ENCODE results near the gene DHRS1.
A peak's percentile ranks its signal among the peaks of the same experiment; 100 is the strongest.
"Not testable (repeated sequence)": the region's sequence is repeated elsewhere in the genome, so short reads cannot be mapped to it uniquely, and the experiment has no call there.

The DHRS1 gene

DNA sequence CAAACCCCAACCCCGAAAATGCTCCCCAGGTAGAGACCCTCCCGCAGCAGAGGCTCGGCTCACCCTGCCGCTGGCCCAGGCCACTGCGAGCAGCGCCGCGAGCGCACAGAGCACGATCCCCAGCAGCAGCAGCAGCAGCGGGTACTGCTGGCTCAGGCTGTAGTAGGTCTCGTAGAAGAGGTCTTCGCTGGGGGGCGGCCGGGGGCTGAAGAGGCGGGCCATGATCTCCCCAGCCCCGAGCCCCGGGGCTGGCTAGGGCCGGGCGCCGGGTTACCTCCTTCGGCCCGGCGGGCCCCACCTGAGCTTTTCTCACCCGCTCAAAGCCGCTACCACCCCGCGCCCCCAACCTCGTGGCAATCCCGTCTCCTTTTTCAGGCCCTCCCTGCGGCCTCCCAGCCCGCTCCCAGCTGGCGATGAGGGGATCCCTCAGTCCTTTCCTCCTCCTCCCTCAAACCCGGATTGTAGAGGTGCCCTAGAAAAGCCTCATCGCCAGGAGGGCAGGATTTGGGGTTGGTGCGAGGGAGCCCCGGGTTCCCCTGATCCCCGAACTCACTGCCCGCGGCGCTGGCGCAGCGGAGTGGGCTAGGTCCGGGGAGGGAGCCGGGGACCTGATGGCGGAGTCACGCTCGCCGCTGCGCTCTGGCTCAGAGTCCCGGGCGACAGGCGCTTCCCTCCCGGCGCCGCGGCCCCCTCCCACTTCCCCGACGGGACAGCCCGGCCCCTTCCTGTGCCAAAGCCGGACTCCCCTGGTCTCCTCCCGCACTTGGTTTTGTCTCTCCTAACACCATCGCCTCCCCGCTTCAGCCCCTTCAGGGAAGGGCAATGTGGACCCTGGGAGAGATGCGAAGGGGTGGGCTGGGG, 35.1 kb upstream of the DHRS1 start, which contains the start of gene ADCY4:
Gene ADCY4, minus strand, starts transcription at position 641 of the 861 bp plus-strand sequence. Its CDS starts 419 bp downstream, at position 222.
- Mint-ChIP-seq H3K27me3 (peaks cover 16 to 39% of the 10 kb centered on the region in 2 donors), H3K27ac (no peak within 1 kb of the TSS)

GRCh38 chr14:24332268-24332993, 32.9 kb upstream of the DHRS1 start:
- peak overlapping the region; percentile 82 to 87 for H3K4me3 Mint-ChIP-seq
- peaks cover 16 to 39% of the 10 kb centered on the region in 2 donors for H3K27me3 Mint-ChIP-seq
- ATAC-seq (replicated peaks) (peak; percentile 88 to 91), DNase-seq (peak; percentile 84)
- H3K27ac Mint-ChIP-seq: peak overlapping the region; percentile 77
- H3K4me1 Mint-ChIP-seq: peaks cover 24 to 38% of the 10 kb centered on the region in 2 donors
- no peaks in the 10 kb centered on the region for H3K9me3 Mint-ChIP-seq
- peaks cover 10 to 15% of the 10 kb centered on the region in 2 donors for H3K36me3 Mint-ChIP-seq

More for the DNA sequence above, 35.1 kb upstream of the DHRS1 start, which contains the start of gene ADCY4:
- no peak for DNase-seq
- Mint-ChIP-seq H3K4me1 (peaks cover 36 to 58% of the 10 kb centered on the region in 2 donors), H3K36me3 (peaks cover 16 to 25% of the 10 kb centered on the region in 2 donors), H3K9me3 (no peaks in the 10 kb centered on the region), H3K4me3 (peak within 1 kb of the TSS; percentile 70 to 87)
- peak; percentile 29 to 33 for ATAC-seq (replicated peaks)

- Mint-ChIP-seq H3K4me1 (peaks cover 24 to 38% of the 10 kb centered on the region in 2 donors), H3K27me3 (peaks cover 16 to 39% of the 10 kb centered on the region in 2 donors), H3K4me3 (peak overlapping the region; percentile 82 to 87), H3K27ac (peak overlapping the region; percentile 77), H3K36me3 (peaks cover 4 to 13% of the 10 kb centered on the region in 2 donors), H3K9me3 (no peaks in the 10 kb centered on the region)
- ATAC-seq (replicated peaks) (no peak), DNase-seq (no peak)
Observed at GRCh38 chr14:24331731-24332267, 32.2 kb upstream of the DHRS1 start.

- H3K9me3 Mint-ChIP-seq: no peaks in the 10 kb centered on the region
- no peak overlapping the region for H3K27ac Mint-ChIP-seq
- ATAC-seq (replicated peaks): no peak
- H3K27me3 Mint-ChIP-seq: peaks cover 16 to 39% of the 10 kb centered on the region in 2 donors
- no peak for DNase-seq
- no peak overlapping the region for H3K4me3 Mint-ChIP-seq
- peaks cover 24 to 38% of the 10 kb centered on the region in 2 donors for H3K4me1 Mint-ChIP-seq
- H3K36me3 Mint-ChIP-seq: peaks cover under 1 to 8% of the 10 kb centered on the region in 2 donors
Observed at GRCh38 chr14:24330973-24331674, 31.5 kb upstream of the DHRS1 start.

DNA sequence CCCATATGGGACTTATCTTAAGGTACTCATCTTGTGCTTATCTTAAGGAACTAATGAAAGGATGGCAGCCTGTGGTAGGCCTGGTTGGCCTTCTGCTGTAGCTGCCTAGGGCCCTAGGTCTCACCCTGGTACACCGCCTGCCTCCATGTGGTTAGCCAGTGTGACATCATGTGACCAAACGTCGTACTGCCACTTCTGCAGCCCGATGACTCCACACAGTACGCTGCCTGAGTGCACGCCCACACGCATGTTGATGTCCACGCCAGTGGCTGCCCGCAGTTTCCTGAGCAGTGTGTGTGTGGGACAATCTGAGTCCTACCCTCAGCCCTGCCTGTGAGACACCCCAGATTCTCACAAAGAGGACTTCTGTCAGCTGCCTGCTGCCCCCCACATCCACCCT, 30.2 kb upstream of the DHRS1 start:
- Mint-ChIP-seq H3K27me3 (peaks cover 9 to 31% of the 10 kb centered on the region in 2 donors), H3K4me1 (peaks cover 18 to 30% of the 10 kb centered on the region in 2 donors), H3K27ac (no peak overlapping the region), H3K4me3 (no peak overlapping the region), H3K9me3 (no peaks in the 10 kb centered on the region), H3K36me3 (no peaks in the 10 kb centered on the region)
- ATAC-seq (replicated peaks): no peak
- no peak for DNase-seq

DNA sequence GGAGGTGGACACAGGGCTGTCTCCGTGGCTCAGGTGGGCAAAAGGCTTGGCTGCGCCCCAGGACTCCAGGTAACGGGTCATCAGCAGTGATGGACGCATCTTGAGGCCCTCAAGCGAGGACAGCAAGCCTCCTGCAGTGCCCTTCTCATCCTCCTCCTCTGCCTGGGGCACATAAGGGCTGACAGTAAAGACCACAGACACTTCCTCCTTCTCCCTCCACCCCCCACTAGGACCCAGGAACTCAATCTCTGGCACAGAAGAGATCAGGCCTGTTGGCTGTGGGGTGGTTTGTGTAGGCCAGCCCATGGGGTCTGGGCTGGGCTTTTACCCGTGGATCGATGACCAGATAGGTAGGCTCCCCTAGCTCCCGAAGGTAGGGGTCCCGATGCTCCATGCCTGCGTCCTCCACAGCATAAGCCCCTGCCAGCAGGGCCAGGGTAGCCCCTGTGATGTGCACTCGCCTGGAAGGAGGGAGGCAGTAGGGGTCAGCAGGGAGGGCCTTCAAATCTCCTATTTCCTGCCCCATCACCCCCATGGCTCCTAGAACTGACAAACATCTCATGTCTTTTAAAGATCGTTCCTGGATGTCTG, 29.6 kb upstream of the DHRS1 start:
- DNase-seq (no peak), ATAC-seq (replicated peaks) (no peak)
- Mint-ChIP-seq H3K36me3 (no peaks in the 10 kb centered on the region), H3K27ac (no peak overlapping the region), H3K27me3 (peaks cover 11 to 25% of the 10 kb centered on the region in 2 donors), H3K9me3 (no peaks in the 10 kb centered on the region), H3K4me3 (no peak overlapping the region), H3K4me1 (peaks cover 14 to 25% of the 10 kb centered on the region in 2 donors)

DNA sequence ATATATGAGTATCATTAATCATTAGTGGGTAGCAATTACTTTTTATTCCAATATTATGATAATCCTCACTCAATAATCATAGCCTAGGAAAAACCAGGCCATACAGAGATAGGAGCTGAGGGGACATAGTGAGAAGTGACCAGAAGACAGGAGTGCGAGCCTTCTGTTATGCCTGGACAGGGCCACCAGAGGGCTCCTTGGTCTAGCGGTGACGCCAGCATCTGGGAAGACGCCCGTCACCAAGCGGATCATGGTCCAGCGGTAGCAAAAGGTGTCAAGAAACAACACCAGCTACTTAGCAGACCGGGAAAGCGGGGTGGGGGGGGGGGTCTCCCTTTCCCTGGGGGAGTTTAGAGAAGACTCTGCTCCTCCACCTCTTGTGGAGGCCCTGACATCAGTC, 28.3 kb upstream of the DHRS1 start:
- H3K4me3 Mint-ChIP-seq; H3K27ac Mint-ChIP-seq; H3K9me3 Mint-ChIP-seq; H3K36me3 Mint-ChIP-seq; DNase-seq; ATAC-seq (replicated peaks): not testable (repeated sequence)
- Mint-ChIP-seq H3K4me1 (peaks cover 10 to 14% of the 10 kb centered on the region in 2 donors), H3K27me3 (peaks cover 12 to 16% of the 10 kb centered on the region in 2 donors)

- H3K4me3 Mint-ChIP-seq: no peak overlapping the region
- no peak overlapping the region for H3K27ac Mint-ChIP-seq
- no peaks in the 10 kb centered on the region for H3K36me3 Mint-ChIP-seq
Observed at GRCh38 chr14:24327303-24327702, 27.7 kb upstream of the DHRS1 start.

GRCh38 chr14:24325963-24326362, 26.4 kb upstream of the DHRS1 start:
- Mint-ChIP-seq H3K4me1 (peaks cover 0 to 3% of the 10 kb centered on the region in 2 donors), H3K9me3 (no peaks in the 10 kb centered on the region), H3K27ac (no peak overlapping the region), H3K4me3 (no peak overlapping the region), H3K36me3 (no peaks in the 10 kb centered on the region), H3K27me3 (peaks cover 9 to 16% of the 10 kb centered on the region in 2 donors)
- DNase-seq (no peak), ATAC-seq (replicated peaks) (no peak)

More at GRCh38 chr14:24327303-24327702, 27.7 kb upstream of the DHRS1 start:
- no peak for DNase-seq
- H3K9me3 Mint-ChIP-seq: no peaks in the 10 kb centered on the region
- H3K27me3 Mint-ChIP-seq: peaks cover 13 to 15% of the 10 kb centered on the region in 2 donors
- peaks cover 6 to 8% of the 10 kb centered on the region in 2 donors for H3K4me1 Mint-ChIP-seq
- no peak for ATAC-seq (replicated peaks)

- ATAC-seq (replicated peaks) (no peak), DNase-seq (no peak)
- Mint-ChIP-seq H3K9me3 (no peaks in the 10 kb centered on the region), H3K27me3 (peaks cover 13 to 20% of the 10 kb centered on the region in 2 donors), H3K4me1 (peaks cover 0 to 2% of the 10 kb centered on the region in 2 donors), H3K27ac (no peak overlapping the region), H3K36me3 (no peaks in the 10 kb centered on the region), H3K4me3 (no peak overlapping the region)
Observed at GRCh38 chr14:24325041-24325530, 25.5 kb upstream of the DHRS1 start.

- no peak overlapping the region for H3K27ac Mint-ChIP-seq
- H3K27me3 Mint-ChIP-seq: peaks cover 22 to 28% of the 10 kb centered on the region in 2 donors
- DNase-seq (no peak), ATAC-seq (replicated peaks) (peak in 1 of 2 donors; percentile 23)
- H3K9me3 Mint-ChIP-seq: no peaks in the 10 kb centered on the region
- no peaks in the 10 kb centered on the region for H3K36me3 Mint-ChIP-seq
- peaks cover 0 to 1% of the 10 kb centered on the region in 2 donors for H3K4me1 Mint-ChIP-seq
- H3K4me3 Mint-ChIP-seq: no peak overlapping the region
Observed at GRCh38 chr14:24324024-24324423, 24.4 kb upstream of the DHRS1 start.

- ATAC-seq (replicated peaks) (no peak), DNase-seq (no peak)
- no peaks in the 10 kb centered on the region for H3K36me3 Mint-ChIP-seq
- no peak overlapping the region for H3K4me3 Mint-ChIP-seq
- no peak overlapping the region for H3K27ac Mint-ChIP-seq
- H3K27me3 Mint-ChIP-seq: peaks cover 22 to 28% of the 10 kb centered on the region in 2 donors
- no peaks in the 10 kb centered on the region for H3K9me3 Mint-ChIP-seq
- H3K4me1 Mint-ChIP-seq: peaks cover 0 to 1% of the 10 kb centered on the region in 2 donors
Observed at GRCh38 chr14:24323341-24323740, 23.8 kb upstream of the DHRS1 start.

DNA sequence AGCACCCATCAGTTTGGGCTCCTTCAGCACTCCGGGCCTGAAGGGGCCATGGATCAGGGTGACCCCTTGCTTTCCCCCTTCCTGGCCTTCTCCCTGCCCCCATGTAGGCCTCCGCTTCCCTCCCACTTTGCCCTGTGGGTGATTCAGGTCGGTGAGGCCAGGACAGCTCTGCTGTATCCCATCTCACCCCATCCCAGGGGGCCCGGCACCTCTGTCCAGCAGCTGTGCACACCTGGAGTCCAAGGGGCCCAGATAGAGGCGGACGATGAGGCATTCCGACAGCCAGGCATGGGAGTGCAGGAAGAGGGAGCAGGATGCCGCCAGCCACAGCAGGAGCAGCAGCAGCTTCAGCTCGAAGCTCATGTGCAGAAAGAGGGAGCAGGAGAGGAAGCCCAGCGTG, 23.1 kb upstream of the DHRS1 start:
- Mint-ChIP-seq H3K4me3 (no peak overlapping the region), H3K27ac (no peak overlapping the region), H3K4me1 (no peaks in the 10 kb centered on the region), H3K27me3 (peaks cover 22 to 28% of the 10 kb centered on the region in 2 donors), H3K9me3 (no peaks in the 10 kb centered on the region), H3K36me3 (no peaks in the 10 kb centered on the region)
- DNase-seq: no peak
- ATAC-seq (replicated peaks): no peak
